ENCODE measurements around the gene INTS14.

- TF ChIP-seq CTCF (IDR thresholded peaks at IDR 0.05) (no peak), POLR2A (IDR thresholded peaks at IDR 0.05) (no peak)
These were observed 15.9 kb upstream of the INTS14 start for GRCh38 chr15:65626856-65627255.

Measured in uterus (tissue), 2 donors.